ENCODE measurements around the gene DNAH11.
"Not testable (repeated sequence)": the region's sequence is repeated elsewhere in the genome, so short reads cannot be mapped to it uniquely, and the experiment has no call there.

Gene DNAH11, protein sequence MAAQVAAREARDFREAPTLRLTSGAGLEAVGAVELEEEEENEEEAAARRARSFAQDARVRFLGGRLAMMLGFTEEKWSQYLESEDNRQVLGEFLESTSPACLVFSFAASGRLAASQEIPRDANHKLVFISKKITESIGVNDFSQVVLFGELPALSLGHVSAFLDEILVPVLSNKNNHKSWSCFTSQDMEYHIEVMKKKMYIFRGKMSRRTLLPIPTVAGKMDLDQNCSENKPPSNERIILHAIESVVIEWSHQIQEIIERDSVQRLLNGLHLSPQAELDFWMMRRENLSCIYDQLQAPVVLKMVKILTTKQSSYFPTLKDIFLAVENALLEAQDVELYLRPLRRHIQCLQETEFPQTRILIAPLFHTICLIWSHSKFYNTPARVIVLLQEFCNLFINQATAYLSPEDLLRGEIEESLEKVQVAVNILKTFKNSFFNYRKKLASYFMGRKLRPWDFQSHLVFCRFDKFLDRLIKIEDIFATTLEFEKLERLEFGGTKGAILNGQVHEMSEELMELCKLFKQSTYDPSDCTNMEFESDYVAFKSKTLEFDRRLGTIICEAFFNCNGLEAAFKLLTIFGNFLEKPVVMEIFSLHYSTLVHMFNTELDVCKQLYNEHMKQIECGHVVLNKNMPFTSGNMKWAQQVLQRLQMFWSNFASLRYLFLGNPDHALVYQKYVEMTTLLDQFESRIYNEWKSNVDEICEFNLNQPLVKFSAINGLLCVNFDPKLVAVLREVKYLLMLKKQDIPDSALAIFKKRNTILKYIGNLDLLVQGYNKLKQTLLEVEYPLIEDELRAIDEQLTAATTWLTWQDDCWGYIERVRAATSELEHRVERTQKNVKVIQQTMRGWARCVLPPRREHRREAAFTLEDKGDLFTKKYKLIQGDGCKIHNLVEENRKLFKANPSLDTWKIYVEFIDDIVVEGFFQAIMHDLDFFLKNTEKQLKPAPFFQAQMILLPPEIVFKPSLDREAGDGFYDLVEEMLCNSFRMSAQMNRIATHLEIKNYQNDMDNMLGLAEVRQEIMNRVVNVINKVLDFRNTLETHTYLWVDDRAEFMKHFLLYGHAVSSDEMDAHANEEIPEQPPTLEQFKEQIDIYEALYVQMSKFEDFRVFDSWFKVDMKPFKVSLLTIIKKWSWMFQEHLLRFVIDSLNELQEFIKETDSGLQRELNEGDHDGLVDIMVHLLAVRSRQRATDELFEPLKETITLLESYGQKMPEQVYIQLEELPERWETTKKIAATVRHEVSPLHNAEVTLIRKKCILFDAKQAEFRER (N-terminal part only)

DNA sequence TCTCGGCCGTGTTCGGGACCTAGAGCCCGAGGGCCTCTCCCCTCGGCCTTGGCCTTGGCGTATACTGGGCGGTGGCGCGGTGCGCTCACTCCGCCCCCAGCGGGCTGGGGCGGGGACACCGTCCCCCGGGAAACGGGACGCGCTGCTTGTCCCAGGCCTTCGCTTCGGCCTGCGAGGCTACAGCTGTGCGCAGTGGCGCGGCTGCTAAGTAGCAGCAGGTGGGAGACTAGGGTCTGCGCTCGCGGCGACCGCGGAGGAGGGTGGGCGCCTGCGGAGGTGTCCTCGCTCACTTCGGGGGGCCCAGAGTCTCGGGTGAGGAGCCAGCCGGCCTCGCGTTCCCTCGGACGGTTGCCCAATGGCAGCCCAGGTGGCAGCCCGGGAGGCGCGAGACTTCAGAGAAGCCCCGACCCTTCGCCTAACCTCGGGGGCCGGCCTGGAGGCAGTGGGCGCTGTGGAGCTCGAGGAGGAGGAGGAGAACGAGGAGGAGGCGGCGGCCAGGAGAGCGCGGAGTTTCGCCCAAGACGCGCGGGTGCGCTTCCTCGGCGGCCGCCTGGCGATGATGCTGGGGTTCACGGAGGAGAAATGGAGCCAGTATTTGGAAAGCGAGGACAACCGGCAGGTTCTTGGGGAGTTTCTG is at the start of gene DNAH11:
Gene DNAH11 (plus strand): TSS at position 149 of the 637 bp plus-strand sequence. CDS start 207 bp downstream, at position 356.
- no peak for DNase-seq

DNA sequence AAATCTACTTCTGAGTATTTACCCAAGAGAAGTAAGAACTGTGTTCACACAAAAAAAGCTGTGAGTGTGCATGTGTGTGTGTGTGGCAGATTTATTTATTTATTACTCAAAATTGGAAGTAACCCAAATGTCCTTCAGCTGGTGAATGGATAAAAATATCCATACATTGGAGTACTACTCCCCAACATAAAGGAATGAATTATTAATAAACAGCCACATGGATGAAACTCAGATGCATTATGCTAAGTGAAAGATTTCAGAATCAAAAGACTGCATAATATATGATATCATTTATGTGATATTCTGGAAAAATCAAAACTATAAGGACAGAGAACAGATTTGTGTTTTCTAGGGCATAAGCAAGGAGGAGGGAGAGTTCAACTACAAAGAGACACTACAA is 47.1 kb upstream of the DNAH11 start:
- DNase-seq = no peak

DNA sequence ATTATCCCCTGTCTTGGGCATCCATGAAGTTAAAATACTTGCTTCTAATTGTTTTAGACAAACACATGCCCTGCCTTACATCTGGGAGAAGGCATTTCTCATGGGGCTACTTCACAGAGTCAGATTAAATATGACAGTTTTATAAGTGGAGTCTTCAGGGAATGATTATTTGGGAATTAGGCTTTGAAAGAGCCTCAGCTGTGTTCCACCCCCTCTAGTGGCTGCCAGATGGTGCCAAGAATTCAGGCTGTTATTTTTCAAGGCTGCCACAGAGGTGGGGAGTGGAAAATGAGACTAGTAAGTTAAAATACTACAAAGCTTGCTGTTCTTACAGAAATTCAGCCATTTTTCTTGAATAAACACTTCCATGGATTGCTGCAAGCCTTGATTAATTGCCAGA is 45.8 kb upstream of the DNAH11 start:
- DNase-seq = no peak

DNA sequence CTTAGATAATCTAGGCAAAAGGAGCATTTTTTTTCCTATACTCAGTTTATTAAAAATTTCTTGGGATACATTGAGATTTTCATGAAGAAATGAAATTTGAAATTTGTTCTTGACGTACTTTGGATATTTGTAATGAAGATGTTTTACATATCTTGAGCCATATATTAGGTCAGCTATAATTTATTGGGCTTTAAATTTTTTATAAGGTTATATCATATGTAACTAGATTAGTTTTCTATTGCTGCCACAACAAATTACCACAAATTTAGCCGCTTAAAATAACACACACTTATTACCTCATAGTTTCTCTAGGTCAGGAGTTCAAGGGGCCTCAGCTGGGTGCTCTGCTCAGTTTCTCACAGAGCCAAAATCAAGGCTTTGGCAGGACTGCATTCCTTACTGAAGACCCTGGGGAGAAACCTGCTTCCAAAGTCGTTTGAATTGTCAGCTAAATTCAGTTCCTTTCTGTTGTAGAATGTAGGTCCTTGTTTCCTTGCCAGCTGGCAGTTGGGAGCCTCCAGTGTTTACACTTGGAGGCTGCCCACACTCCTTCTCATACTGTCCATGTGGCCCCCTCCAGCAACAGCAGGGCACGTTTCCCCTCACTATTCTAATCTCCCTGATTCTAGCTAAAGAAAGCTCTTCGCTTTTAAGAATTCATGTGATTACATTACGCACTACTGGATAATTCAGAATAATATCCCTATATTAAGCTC is 42.6 kb upstream of the DNAH11 start:
- DNase-seq = no peak

DNA sequence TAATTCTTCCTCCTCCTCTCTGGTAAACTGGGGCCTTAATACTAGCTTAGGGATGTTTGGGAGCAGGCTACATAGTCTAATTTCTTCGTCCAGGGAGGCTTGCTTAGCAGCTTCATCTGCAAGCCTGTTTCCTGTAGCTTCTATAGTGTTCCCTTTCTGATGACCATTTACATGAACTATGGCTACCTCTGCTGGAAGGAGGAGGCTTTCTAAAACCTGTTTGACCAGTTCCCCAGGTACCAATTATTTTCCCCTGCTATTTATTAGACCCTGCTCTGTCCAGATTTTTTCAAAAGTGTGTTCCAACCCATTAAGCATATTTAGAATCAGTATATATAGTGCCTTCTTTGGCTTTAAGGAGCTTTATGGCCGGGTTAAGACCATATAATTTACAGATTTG is 38.8 kb upstream of the DNAH11 start:
- DNase-seq = no peak

DNA sequence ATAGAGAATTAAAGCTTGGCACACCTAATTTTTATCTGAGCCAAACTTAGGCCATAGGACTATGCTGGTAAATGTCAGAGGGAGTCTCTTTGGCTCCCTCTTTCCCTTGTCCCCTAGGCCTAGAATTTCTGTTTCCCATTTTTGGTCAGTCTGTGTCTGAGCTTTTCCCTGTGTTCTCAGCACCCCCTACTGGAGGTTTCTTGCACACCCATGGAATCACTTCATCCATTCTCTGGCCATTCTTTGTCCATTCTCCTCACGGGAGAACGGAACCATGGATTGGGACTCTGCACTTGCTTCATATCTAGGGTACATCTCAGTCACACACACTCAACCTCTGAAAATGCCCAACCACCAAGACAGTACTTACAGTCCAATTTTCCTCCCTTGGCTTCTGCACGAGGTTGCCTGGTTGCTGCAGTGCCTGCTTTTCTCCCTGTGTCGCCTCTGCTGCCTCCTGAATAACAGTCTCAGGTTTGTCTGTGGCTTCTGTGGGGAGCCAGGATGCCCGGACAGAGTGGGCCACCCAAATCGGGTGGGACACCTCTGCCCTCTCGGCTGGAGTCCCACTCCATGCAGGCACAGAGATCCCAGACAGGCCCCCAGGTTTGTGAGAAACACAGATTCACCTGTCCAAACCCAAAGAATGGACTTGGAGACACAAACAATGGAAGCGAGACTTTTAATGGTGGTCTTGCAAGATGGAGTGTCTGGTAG is 35.1 kb upstream of the DNAH11 start:
- peak in 1 of 2 experiments; percentile 12 for DNase-seq

DNA sequence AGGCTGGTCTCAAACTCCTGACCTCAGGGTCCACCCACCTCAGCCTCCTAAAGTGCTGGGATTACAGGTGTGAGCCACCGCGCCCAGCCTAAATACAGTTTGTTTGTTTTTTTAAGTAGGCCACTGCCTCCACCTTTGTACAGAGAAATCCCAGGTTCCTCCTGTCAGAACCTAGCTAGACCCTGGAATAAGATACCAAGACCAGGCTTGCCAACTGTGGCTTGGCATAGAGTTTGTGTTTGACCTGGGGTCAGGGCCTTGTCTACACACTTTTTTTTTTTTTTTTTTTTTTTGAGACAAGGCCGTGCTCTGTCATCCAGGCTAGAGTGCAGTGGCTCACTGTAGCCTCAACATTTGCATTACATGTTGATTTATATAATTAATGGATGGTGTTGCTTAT is 34.3 kb upstream of the DNAH11 start:
- DNase-seq = no peak

DNA sequence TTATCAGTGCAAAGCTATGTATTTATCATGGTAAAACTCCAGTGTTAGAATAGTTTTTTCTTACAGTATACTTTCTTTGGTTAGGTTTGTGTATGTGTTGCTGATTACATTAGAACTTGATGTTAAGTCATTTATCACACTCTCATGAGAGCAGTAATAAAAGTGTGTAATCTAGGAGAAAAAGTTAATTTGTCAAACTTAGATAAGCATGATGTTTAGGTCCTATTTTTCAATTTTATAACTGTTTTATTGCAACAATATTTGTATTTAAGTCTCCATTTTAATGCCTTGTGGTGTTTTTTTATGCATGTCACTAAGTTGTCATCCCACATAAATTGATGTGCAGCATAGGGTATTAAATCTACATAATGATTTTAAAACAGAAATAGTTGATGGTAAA is 28.8 kb upstream of the DNAH11 start:
- DNase-seq = no peak

DNA sequence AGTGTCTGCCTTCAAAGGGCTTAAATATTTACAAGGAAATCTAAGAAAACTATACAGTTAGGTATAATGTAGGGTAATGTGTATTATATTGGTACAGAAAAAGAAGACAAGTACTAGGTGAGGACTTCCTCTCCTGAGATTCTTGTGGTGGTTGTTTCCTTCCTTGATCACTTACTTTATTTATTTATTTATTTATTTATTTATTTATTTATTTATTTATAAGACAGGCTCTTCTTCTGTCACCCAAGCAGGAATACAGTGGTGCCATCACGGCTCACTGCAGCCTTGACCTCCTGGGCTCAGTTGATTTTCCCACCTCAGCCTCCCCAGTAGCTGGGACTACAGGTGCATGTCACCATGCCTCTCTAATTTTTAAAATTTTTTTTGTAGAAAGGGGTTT is 18.2 kb upstream of the DNAH11 start:
- no peak for DNase-seq

DNA sequence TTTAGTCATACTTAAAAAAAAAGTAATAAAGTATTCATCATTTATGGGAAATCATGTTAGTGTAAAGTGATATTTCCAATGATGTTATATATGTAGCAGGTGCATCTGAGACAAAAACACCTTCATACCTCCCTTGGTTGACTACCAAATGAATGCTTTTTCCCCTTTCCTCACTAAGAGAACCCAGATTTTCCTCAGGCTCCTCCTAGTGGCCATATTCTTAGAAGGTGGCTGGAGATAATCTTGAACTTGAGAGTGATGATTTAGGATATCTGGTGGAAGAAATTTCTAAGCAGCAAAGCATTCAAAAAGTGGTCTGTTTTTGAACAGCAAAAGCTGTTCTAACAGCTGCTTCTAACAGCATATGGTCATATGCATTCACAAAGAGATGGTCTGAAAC is 16.8 kb upstream of the DNAH11 start:
- no peak for DNase-seq

DNA sequence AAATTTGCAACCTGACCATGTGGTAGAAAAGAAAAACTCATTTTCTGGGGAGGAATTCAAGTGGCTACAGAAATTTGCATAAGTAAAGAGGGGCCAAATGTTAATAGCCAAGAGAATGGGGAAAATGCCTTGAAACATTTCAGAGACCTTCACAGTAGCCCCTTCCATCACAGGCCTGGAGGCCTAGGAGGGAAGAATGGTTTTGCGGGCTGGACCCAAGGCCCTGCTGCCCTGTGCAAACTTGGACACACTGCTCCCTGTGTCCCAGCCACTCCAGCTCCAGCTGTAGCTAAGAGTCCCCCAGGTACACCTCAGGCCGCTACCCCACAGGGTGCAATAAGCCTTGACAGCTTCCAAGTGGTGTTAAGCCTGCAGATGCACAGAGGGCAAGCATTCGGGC is 16.4 kb upstream of the DNAH11 start:
- DNase-seq = no peak

DNA sequence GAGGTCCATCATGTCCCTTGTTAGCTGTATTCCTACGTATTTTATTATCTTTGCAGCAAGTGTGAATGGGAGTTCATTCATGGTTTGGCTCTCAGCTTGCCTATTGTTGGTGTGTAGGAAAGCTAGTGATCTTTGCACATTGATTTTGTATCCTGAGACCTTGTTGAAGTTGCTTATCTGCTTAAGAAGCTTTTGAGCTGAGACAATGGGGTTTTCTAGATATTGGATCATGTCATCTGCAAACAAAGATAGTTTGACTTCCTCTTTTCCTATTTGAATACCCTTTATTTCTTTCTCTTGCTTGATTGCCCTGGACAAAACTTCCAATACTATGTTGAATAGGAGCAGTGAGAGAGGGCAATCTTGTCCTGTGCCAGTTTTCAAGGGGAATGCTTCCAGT is 10.4 kb upstream of the DNAH11 start:
- DNase-seq = not testable (repeated sequence)

DNA sequence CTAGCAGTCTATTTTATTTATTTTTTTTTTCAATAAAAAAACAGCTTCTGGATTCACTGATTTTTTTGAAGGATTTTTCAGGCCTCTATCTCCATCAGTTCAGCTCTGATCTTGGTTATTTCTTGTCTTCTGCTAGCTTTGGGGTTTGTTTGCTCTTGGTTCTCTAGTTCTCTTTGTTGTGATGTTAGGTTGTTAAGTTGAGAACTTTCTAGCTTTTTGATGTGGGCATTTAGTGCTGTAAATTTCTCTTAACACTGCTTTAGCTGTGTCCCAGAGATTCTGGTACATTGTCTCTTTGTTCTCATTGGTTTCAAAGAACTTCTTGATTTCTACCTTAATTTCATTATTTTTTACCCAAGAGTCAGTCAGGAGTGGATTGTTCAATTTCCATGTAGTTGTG is 9.2 kb upstream of the DNAH11 start:
- not testable (repeated sequence) for DNase-seq

DNA sequence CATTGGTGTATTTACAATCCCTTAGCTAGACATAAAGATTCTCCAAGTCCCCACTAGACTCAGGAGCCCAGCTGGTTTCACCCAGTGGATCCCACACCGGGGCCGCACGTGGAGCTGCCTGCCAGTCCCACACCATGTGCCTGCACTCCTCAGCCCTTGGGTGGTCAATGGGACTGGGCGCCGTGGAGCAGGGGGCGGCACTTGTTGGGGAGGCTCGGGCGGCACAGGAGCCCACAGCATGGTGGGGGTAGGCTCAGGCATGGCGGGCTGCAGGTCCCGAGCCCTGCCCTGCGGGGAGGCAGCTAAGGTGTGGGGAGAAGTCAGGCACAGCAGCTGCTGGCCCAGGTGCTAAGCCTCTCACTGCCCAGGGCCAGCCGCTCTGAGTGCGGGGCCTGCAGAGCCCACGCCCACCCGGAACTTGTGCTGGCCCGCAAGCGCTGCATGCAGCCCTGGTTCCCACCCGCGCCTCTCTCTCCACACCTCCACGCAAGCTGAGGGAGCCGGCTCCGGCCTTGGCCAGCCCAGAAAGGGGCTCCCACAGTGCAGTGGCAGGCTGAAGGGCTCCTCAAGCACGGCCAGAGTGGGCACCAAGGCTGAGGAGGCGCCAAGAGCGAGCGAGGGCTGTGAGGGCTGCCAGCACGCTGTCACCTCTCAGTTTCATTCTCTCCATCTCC is 6.3 kb upstream of the DNAH11 start:
- DNase-seq = not testable (repeated sequence)

DNA sequence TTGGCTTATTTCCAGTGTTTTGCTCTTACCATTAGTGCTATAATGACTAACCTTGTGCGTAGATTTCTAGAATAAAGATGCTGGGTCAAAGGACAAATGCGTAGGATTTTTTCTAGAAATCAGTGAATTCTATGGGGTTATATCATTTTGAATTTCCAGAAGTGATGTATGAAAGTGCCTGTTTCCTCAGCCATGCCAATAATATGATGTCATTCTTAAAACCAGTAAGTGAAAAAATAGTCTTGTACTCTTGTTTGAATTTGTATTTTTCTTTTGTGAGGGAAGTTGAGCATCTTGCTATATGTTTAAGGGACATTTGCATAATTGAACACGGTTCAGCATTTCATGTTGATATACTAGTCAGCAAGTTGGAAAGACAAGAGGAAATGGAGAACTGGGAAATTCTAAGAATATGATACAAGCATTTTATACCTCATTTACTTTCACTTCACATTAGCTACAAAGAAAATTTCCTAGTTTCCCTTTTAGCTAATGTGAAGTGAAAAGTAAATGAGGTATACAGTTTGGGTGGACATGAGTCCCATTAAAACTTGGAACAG is 3.8 kb upstream of the DNAH11 start:
- DNase-seq = no peak

DNA sequence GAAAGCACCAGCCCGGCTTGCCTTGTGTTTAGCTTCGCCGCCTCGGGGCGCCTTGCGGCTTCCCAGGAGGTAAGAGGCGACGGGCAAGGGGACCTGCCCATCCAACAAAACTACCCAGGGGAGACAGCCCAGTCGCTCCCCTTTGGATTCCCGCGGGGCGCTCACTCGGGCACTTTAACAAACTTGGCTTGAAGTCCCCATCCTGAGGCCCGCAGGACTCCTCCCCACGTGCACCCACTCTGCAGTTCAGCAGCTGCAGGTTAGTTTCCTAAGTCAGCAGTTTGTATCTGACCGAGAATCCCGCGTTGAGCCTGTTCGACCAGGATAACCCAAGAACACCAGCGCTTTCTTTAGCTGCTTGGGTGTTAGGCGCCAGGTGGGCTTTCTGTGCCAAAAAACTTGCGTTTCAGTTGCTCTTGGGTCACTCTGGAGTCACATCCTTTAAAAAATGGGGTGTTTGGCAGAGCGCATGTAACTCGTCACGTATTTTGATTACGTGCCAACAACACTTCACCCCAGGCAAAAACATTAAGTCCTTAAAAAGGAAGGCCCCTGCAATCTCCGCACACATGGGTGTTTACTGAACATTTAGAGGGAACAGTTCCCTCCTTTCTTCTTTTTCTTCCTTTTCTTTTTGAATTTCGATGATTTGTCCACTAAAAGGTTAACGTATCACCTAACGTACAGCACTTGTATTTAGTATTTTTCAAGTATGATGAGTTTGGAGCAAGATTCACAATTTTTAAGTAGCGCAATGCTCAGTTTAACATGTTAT is 876 bp downstream of the DNAH11 start:
- no peak for DNase-seq

DNA sequence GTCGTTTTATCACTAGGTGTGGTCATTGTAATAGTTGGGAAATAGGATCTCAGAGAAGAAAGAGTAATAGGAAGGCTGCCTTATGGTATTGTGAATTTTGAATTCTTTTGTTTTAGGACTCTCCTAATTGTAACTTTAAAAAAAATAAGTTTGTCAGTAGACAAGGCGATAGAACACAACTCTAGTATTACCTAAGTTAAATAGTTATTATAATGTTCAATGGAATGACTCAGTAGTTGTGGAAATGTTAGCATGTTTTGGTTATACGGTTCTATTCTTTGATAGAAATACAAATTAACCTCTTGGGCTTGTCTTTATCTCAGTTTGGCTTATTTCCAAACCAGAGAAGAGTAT is 1.4 kb downstream of the DNAH11 start:
- DNase-seq = no peak

DNA sequence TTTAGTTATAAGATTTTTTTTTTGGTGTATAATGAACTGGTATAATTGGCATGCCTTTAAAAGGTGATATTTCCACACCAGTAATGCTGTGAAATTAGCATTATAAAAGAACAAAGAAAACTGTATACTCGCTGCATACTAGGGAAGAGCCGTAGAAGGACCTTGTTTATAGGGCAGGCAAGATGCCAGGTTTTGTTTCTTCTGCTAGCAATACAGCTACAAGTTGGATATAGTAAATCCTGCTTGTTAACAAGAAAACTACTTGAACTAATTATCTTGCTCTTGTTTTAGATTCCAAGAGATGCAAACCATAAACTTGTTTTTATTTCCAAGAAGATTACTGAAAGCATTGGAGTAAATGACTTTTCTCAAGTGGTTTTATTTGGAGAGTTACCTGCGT is 1.9 kb downstream of the DNAH11 start:
- no peak for DNase-seq

DNA sequence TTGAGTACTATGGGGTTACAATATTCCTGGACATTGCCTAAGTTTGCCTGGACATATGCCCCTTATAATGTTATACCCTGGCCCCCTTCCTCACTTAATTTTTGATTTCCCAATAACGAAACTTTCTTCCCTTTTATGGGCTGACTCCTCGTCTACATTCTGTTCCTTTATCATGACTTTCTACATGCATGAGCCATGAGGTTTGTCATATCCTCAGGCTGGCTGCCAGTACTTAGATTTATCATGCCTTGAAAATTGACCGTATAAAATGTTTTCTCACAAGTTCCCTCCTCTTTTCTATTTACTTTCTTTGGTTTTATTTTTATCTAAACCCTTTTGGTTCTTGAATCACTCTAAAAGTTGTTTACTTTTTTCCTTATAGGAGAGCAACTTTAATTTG is 4.7 kb downstream of the DNAH11 start:
- no peak for DNase-seq

DNA sequence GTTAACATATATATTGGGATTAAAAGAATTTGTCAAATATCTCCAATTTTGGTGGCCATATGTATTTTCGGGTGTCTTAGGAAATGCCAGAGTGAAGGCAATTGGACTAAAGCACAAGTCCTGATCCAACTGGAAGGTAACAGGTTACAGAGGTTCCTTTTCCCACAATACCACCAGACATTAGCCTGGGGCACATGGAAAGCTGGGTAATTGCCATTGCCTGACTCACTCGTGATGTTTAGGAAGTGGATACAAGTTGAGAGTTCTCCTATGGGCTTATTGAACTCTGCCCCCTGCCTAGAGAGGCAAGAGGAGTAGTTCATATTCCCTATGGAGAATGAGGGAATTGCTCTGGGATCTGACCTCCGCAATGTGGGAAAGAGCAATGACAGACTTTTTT is 5.7 kb downstream of the DNAH11 start:
- no peak for DNase-seq

All from stimulated activated CD4-positive, alpha-beta T cell treated with anti-CD3 and anti-CD28 coated beads, Interleukin-4, amount 100 ng/mL, for 4 hours (primary cell).